Upper lobe of left lung (tissue), 4 donors: Measurements from ENCODE around the gene CXCR4.

Source experiments
- POLR2A ChIP-seq, 4 donors: fragments of 450-650 bp; IDR thresholded peaks; one replicate each; pipeline ENCODE4 v1.5.1; 2016 to 2017; ENCODE audit warnings: antibody characterized with exemption in 4 of 4, mild to moderate bottlenecking in 2 of 4
- TF ChIP-seq, protein P1 (sequence below), 6 experiments: fragments of 450-650 bp in 4 of 6; fragments of 200-600 bp in 2 of 6; sonication (generic) in 2 of 6; IDR thresholded peaks; one replicate each; pipeline ENCODE4 v1.5.1; 2016 to 2019; ENCODE audit warnings: antibody characterized with exemption in 6 of 6

DNA sequence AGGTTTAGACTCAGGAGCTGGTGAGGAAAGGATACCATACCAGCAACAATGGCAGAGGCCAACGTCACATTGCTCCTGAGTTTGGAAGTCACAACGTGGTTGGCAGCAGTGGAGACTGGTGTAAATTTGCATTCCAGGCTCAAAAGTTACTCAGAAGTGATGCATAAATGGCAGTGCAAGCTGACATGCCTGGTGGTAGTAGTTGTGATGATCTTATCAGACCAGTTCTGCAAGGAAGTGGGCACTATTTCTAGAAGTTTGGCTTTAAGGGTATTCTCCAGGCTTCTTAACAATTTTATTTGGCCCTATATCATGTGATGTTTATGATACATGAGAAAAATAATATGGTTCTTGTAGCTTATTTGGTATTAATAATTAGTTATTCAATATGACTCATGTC, 37.8 kb downstream of the CXCR4 start:
- TF ChIP-seq, protein P1, sequence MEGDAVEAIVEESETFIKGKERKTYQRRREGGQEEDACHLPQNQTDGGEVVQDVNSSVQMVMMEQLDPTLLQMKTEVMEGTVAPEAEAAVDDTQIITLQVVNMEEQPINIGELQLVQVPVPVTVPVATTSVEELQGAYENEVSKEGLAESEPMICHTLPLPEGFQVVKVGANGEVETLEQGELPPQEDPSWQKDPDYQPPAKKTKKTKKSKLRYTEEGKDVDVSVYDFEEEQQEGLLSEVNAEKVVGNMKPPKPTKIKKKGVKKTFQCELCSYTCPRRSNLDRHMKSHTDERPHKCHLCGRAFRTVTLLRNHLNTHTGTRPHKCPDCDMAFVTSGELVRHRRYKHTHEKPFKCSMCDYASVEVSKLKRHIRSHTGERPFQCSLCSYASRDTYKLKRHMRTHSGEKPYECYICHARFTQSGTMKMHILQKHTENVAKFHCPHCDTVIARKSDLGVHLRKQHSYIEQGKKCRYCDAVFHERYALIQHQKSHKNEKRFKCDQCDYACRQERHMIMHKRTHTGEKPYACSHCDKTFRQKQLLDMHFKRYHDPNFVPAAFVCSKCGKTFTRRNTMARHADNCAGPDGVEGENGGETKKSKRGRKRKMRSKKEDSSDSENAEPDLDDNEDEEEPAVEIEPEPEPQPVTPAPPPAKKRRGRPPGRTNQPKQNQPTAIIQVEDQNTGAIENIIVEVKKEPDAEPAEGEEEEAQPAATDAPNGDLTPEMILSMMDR (IDR thresholded peaks at IDR 0.05): no peak
- TF ChIP-seq POLR2A (IDR thresholded peaks at IDR 0.05): no peak
